SK-N-SH (cell line): Measurements from ENCODE around the gene MCAM.

Experiments used
- CHD2 ChIP-seq: fragments of 150-350 bp; IDR thresholded peaks from 2 replicates; pipeline ENCODE4 v1.6.1; 2018; ENCODE audit warnings: low read length; ENCODE audit not compliant: partially characterized antibody
- EP300 ChIP-seq, 2 experiments: IDR thresholded peaks; 2 replicates each; pipeline versions ENCODE4 v1.4.0 to v1.6.1; 2012; ENCODE audit warnings: borderline replicate concordance in 1 of 2, low read depth in 1 of 2, low read length in 1 of 2
- EZH2phosphoT487 ChIP-seq: fragments of 200-600 bp; sonication (generic); IDR thresholded peaks from 2 replicates; pipeline ENCODE4 v1.6.1; 2017; ENCODE audit warnings: low read depth, mixed run types, mild to moderate bottlenecking, antibody characterized with exemption, moderate library complexity, borderline replicate concordance
- FOXJ3 ChIP-seq: sonication (generic); formaldehyde crosslinking; IDR thresholded peaks from 2 replicates; pipeline ENCODE4 v1.5.1; 2020; ENCODE audit warnings: mild to moderate bottlenecking, missing genetic modification reagents
- GATA2 ChIP-seq: sonication (generic); formaldehyde crosslinking; IDR thresholded peaks from 2 replicates; pipeline ENCODE4 v1.5.0; 2020; ENCODE audit warnings: mild to moderate bottlenecking, missing genetic modification reagents
- MAX ChIP-seq: IDR thresholded peaks from 2 replicates; pipeline ENCODE4 v1.4.0; 2012; ENCODE audit warnings: low read depth
- POLR2AphosphoS5 ChIP-seq: IDR thresholded peaks from 2 replicates; pipeline ENCODE4 v1.6.1; 2012; ENCODE audit warnings: low read depth, low read length
- RFX5 ChIP-seq: IDR thresholded peaks from 2 replicates; pipeline ENCODE4 v1.6.1; 2012; ENCODE audit warnings: mild to moderate bottlenecking, improper control_type of control experiment, low read length
- RXRA ChIP-seq: IDR thresholded peaks from 2 replicates; pipeline ENCODE4 v1.4.0; 2012; ENCODE audit warnings: low read depth, mild to moderate bottlenecking, borderline replicate concordance
- SIN3A ChIP-seq: IDR thresholded peaks from 2 replicates; pipeline ENCODE4 v1.6.1; 2012; ENCODE audit warnings: low read depth, mild to moderate bottlenecking, low read length, moderate library complexity, borderline replicate concordance
- TAF1 ChIP-seq: IDR thresholded peaks from 2 replicates; pipeline ENCODE4 v1.6.1; 2012; ENCODE audit warnings: low read depth, mild to moderate bottlenecking, low read length, moderate library complexity, borderline replicate concordance
- TF ChIP-seq, protein P1 (sequence below): fragments of 200-600 bp; sonication (generic); IDR thresholded peaks from 2 replicates; pipeline ENCODE4 v1.6.1; 2017; ENCODE audit warnings: antibody characterized with exemption, mild to moderate bottlenecking, moderate library complexity
- TF ChIP-seq, protein P2 (sequence below): fragments of 150-350 bp; IDR thresholded peaks from 2 replicates; pipeline ENCODE4 v1.6.1; 2017; ENCODE audit warnings: antibody characterized with exemption, low read length, low read depth, borderline replicate concordance
- TF ChIP-seq, protein P3 (sequence below): IDR thresholded peaks from 2 replicates; pipeline ENCODE4 v1.6.1; 2012; ENCODE audit warnings: mild to moderate bottlenecking, low read depth, low read length, moderate library complexity

- TF ChIP-seq, protein P1, sequence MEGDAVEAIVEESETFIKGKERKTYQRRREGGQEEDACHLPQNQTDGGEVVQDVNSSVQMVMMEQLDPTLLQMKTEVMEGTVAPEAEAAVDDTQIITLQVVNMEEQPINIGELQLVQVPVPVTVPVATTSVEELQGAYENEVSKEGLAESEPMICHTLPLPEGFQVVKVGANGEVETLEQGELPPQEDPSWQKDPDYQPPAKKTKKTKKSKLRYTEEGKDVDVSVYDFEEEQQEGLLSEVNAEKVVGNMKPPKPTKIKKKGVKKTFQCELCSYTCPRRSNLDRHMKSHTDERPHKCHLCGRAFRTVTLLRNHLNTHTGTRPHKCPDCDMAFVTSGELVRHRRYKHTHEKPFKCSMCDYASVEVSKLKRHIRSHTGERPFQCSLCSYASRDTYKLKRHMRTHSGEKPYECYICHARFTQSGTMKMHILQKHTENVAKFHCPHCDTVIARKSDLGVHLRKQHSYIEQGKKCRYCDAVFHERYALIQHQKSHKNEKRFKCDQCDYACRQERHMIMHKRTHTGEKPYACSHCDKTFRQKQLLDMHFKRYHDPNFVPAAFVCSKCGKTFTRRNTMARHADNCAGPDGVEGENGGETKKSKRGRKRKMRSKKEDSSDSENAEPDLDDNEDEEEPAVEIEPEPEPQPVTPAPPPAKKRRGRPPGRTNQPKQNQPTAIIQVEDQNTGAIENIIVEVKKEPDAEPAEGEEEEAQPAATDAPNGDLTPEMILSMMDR = no peak
- TF ChIP-seq CHD2 (no peak), SIN3A (no peak), EZH2phosphoT487 (no peak), POLR2AphosphoS5 (no peak), RXRA (no peak), EP300 (IDR thresholded peaks at IDR 0.05; ENCODE audit: borderline replicate concordance in 1 of 2, low read depth in 1 of 2, low read length in 1 of 2) (no peak), MAX (no peak), TAF1 (no peak), GATA2 (no peak), FOXJ3 (CRISPR knock-in tag) (no peak), RFX5 (no peak)
- TF ChIP-seq, protein P2, sequence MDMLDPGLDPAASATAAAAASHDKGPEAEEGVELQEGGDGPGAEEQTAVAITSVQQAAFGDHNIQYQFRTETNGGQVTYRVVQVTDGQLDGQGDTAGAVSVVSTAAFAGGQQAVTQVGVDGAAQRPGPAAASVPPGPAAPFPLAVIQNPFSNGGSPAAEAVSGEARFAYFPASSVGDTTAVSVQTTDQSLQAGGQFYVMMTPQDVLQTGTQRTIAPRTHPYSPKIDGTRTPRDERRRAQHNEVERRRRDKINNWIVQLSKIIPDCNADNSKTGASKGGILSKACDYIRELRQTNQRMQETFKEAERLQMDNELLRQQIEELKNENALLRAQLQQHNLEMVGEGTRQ = no peak
- TF ChIP-seq, protein P3, sequence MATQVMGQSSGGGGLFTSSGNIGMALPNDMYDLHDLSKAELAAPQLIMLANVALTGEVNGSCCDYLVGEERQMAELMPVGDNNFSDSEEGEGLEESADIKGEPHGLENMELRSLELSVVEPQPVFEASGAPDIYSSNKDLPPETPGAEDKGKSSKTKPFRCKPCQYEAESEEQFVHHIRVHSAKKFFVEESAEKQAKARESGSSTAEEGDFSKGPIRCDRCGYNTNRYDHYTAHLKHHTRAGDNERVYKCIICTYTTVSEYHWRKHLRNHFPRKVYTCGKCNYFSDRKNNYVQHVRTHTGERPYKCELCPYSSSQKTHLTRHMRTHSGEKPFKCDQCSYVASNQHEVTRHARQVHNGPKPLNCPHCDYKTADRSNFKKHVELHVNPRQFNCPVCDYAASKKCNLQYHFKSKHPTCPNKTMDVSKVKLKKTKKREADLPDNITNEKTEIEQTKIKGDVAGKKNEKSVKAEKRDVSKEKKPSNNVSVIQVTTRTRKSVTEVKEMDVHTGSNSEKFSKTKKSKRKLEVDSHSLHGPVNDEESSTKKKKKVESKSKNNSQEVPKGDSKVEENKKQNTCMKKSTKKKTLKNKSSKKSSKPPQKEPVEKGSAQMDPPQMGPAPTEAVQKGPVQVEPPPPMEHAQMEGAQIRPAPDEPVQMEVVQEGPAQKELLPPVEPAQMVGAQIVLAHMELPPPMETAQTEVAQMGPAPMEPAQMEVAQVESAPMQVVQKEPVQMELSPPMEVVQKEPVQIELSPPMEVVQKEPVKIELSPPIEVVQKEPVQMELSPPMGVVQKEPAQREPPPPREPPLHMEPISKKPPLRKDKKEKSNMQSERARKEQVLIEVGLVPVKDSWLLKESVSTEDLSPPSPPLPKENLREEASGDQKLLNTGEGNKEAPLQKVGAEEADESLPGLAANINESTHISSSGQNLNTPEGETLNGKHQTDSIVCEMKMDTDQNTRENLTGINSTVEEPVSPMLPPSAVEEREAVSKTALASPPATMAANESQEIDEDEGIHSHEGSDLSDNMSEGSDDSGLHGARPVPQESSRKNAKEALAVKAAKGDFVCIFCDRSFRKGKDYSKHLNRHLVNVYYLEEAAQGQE = no peak
Measured at GRCh38 chr11:119347940-119348605, 31.1 kb upstream of the MCAM start.
